GM18909 (cell line): ENCODE results near the gene LMO1.

Source experiments
- ATAC-seq: cut with Tn5 transposase; IDR thresholded peaks from one replicate; pipeline ENCODE4 v1.9.1; 2021; ENCODE audit warnings: mild to moderate bottlenecking; ENCODE audit not compliant: unreplicated experiment, poor library complexity

LMO1 gene

GRCh38 chr11:8230178-8230859, 33.4 kb downstream of the LMO1 start:
- no peak for ATAC-seq

GRCh38 chr11:8229299-8230177, 34.1 kb downstream of the LMO1 start:
- no peak for ATAC-seq

- no peak for ATAC-seq
These were observed 35.4 kb downstream of the LMO1 start for GRCh38 chr11:8228231-8228630.

- ATAC-seq: no peak
These were observed 36.2 kb downstream of the LMO1 start for GRCh38 chr11:8227156-8228152.

GRCh38 chr11:8225589-8226036, 38.1 kb downstream of the LMO1 start:
- peak; percentile 64 for ATAC-seq

GRCh38 chr11:8224711-8225110, 39.0 kb downstream of the LMO1 start:
- no peak for ATAC-seq

GRCh38 chr11:8224161-8224591, 39.5 kb downstream of the LMO1 start:
- no peak for ATAC-seq

GRCh38 chr11:8223513-8223900, 40.2 kb downstream of the LMO1 start:
- ATAC-seq: no peak

- no peak for ATAC-seq
These were observed 40.7 kb downstream of the LMO1 start for GRCh38 chr11:8222820-8223512.

- no peak for ATAC-seq
These were observed 41.7 kb downstream of the LMO1 start for GRCh38 chr11:8221917-8222495.

GRCh38 chr11:8221046-8221723, 42.5 kb downstream of the LMO1 start:
- ATAC-seq: no peak

- no peak for ATAC-seq
These were observed 43.2 kb downstream of the LMO1 start for GRCh38 chr11:8220261-8221045.

- no peak for ATAC-seq
These were observed 44.2 kb downstream of the LMO1 start for GRCh38 chr11:8219257-8220021.

- ATAC-seq: no peak
These were observed 44.8 kb downstream of the LMO1 start for GRCh38 chr11:8218840-8219239.

- ATAC-seq: no peak
These were observed 45.3 kb downstream of the LMO1 start for GRCh38 chr11:8218409-8218808.

- ATAC-seq: no peak
These were observed 45.8 kb downstream of the LMO1 start for GRCh38 chr11:8217926-8218325.

GRCh38 chr11:8217136-8217535, 46.5 kb downstream of the LMO1 start:
- no peak for ATAC-seq
